CD4-positive, alpha-beta T cell treated with Interleukin-21 for 1 hour (primary cell): ENCODE results near the gene CTRB1.
"Not testable (repeated sequence)": the region's sequence is repeated elsewhere in the genome, so short reads cannot be mapped to it uniquely, and the experiment has no call there.

Source experiments
- DNase-seq: peaks from one replicate; pipeline ENCODE4 v3.0.0-alpha.2; 2020

CTRB1 gene

GRCh38 chr16:75226550-75227360 is 8.0 kb downstream of the CTRB1 start:
- no peak for DNase-seq

- no peak for DNase-seq
Observed at GRCh38 chr16:75227361-75228142, 8.8 kb downstream of the CTRB1 start.

GRCh38 chr16:75228143-75228976 is 9.6 kb downstream of the CTRB1 start:
- DNase-seq, result no peak

- no peak for DNase-seq
Observed at GRCh38 chr16:75229172-75230031, 10.6 kb downstream of the CTRB1 start.

GRCh38 chr16:75230471-75231110 is 11.8 kb downstream of the CTRB1 start:
- DNase-seq, result no peak

GRCh38 chr16:75231570-75231969 is 12.8 kb downstream of the CTRB1 start:
- DNase-seq, result no peak

- no peak for DNase-seq
Observed at GRCh38 chr16:75233611-75233938, 14.8 kb downstream of the CTRB1 start.

- DNase-seq, result no peak
Observed at GRCh38 chr16:75234856-75235696, 16.3 kb downstream of the CTRB1 start.

GRCh38 chr16:75235721-75236193 is 17.0 kb downstream of the CTRB1 start:
- no peak for DNase-seq

GRCh38 chr16:75236232-75236631 is 17.4 kb downstream of the CTRB1 start:
- no peak for DNase-seq

GRCh38 chr16:75236736-75237397 is 18.1 kb downstream of the CTRB1 start:
- no peak for DNase-seq

- no peak for DNase-seq
Observed at GRCh38 chr16:75237398-75238131, 18.8 kb downstream of the CTRB1 start.

GRCh38 chr16:75238132-75238852 is 19.5 kb downstream of the CTRB1 start:
- DNase-seq, result no peak

GRCh38 chr16:75238853-75239541 is 20.2 kb downstream of the CTRB1 start:
- no peak for DNase-seq

- no peak for DNase-seq
Observed at GRCh38 chr16:75239542-75240122, 20.8 kb downstream of the CTRB1 start.

- DNase-seq, result not testable (repeated sequence)
Observed at GRCh38 chr16:75240633-75241032, 21.8 kb downstream of the CTRB1 start.

GRCh38 chr16:75241412-75241811 is 22.6 kb downstream of the CTRB1 start:
- no peak for DNase-seq

- no peak for DNase-seq
Observed at GRCh38 chr16:75241955-75242354, 23.2 kb downstream of the CTRB1 start.
